Cerebellar nuclear complex (tissue), 1 donor: ENCODE measurements around the gene ECM1.

Experiments used
- DNase-seq, 2 experiments: peaks; one replicate each; lab custom pipeline; 2025; lab: John Stamatoyannopoulos, UW

Gene ECM1

GRCh38 chr1:150507912-150508864 is at the start of gene ECM1:
Gene ECM1, plus strand, starts transcription at chr1:150508109. Its CDS starts 101 bp downstream, at chr1:150508210.
- DNase-seq, result no peak

- no peak for DNase-seq
Measured at GRCh38 chr1:150464422-150464826, 43.5 kb upstream of the ECM1 start.

GRCh38 chr1:150466964-150467363 is 40.9 kb upstream of the ECM1 start:
- no peak for DNase-seq

GRCh38 chr1:150469291-150469690 is 38.6 kb upstream of the ECM1 start:
- DNase-seq, result no peak

GRCh38 chr1:150472601-150473200 is 35.2 kb upstream of the ECM1 start:
- no peak for DNase-seq

GRCh38 chr1:150473659-150474058 is 34.2 kb upstream of the ECM1 start:
- no peak for DNase-seq

GRCh38 chr1:150474869-150475268 is 33.0 kb upstream of the ECM1 start:
- DNase-seq, result no peak

GRCh38 chr1:150476754-150477153 is 31.2 kb upstream of the ECM1 start:
- no peak for DNase-seq

- no peak for DNase-seq
Measured at GRCh38 chr1:150477320-150477719, 30.6 kb upstream of the ECM1 start.

- DNase-seq, result no peak
Measured at GRCh38 chr1:150477733-150478132, 30.2 kb upstream of the ECM1 start.

GRCh38 chr1:150479370-150479769 is 28.5 kb upstream of the ECM1 start:
- DNase-seq, result no peak

- no peak for DNase-seq
Measured at GRCh38 chr1:150479927-150480352, 28.0 kb upstream of the ECM1 start.

GRCh38 chr1:150484431-150484830 is 23.5 kb upstream of the ECM1 start:
- DNase-seq, result no peak

- DNase-seq, result no peak
Measured at GRCh38 chr1:150484861-150485260, 23.0 kb upstream of the ECM1 start.

- DNase-seq, result peak; percentile 86 to 98
Measured at GRCh38 chr1:150486966-150487762, 20.7 kb upstream of the ECM1 start, which contains the start of gene TARS2. Gene TARS2, plus strand, starts transcription at chr1:150487419. Its CDS starts 32 bp downstream, at chr1:150487451.

GRCh38 chr1:150487763-150488115 is 20.2 kb upstream of the ECM1 start:
- DNase-seq, result no peak

- DNase-seq, result no peak
Measured at GRCh38 chr1:150493175-150493574, 14.7 kb upstream of the ECM1 start.

- DNase-seq, result no peak
Measured at GRCh38 chr1:150498342-150498741, 9.6 kb upstream of the ECM1 start.

- DNase-seq, result no peak
Measured at GRCh38 chr1:150505431-150505830, 2.5 kb upstream of the ECM1 start.

- DNase-seq, result no peak
Measured at GRCh38 chr1:150508982-150509381, 1.1 kb downstream of the ECM1 start.

- DNase-seq, result no peak
Measured at GRCh38 chr1:150511551-150511950, 3.6 kb downstream of the ECM1 start.

GRCh38 chr1:150511985-150512660 is 4.2 kb downstream of the ECM1 start:
- DNase-seq, result no peak
